ENCODE measurements around the gene SLC9B1.
A peak's percentile ranks its signal among the peaks of the same experiment; 100 is the strongest.
"Not testable (repeated sequence)": the region's sequence is repeated elsewhere in the genome, so short reads cannot be mapped to it uniquely, and the experiment has no call there.

SLC9B1 gene

GRCh38 chr4:102871772-102872171, 147.7 kb downstream of the SLC9B1 start:
- TF ChIP-seq, protein P1, sequence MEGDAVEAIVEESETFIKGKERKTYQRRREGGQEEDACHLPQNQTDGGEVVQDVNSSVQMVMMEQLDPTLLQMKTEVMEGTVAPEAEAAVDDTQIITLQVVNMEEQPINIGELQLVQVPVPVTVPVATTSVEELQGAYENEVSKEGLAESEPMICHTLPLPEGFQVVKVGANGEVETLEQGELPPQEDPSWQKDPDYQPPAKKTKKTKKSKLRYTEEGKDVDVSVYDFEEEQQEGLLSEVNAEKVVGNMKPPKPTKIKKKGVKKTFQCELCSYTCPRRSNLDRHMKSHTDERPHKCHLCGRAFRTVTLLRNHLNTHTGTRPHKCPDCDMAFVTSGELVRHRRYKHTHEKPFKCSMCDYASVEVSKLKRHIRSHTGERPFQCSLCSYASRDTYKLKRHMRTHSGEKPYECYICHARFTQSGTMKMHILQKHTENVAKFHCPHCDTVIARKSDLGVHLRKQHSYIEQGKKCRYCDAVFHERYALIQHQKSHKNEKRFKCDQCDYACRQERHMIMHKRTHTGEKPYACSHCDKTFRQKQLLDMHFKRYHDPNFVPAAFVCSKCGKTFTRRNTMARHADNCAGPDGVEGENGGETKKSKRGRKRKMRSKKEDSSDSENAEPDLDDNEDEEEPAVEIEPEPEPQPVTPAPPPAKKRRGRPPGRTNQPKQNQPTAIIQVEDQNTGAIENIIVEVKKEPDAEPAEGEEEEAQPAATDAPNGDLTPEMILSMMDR (IDR thresholded peaks at IDR 0.05; ENCODE audit: control insufficient read depth, insufficient read depth, low read depth, low read length, missing control alignments): no peak
- no peak for DNase-seq (ENCODE audit: low read depth)
- H3K4me3 ChIP-seq (ENCODE audit: control insufficient read depth, low read depth, low read length): no peak overlapping the region

GRCh38 chr4:102869569-102870197, 149.8 kb downstream of the SLC9B1 start:
- TF ChIP-seq, protein P1 (IDR thresholded peaks at IDR 0.05; ENCODE audit: control insufficient read depth, insufficient read depth, low read depth, low read length, missing control alignments): no peak
- no peak for DNase-seq (ENCODE audit: low read depth)
- peak overlapping the region; percentile 61 for H3K4me3 ChIP-seq (ENCODE audit: control insufficient read depth, low read depth, low read length)

DNA sequence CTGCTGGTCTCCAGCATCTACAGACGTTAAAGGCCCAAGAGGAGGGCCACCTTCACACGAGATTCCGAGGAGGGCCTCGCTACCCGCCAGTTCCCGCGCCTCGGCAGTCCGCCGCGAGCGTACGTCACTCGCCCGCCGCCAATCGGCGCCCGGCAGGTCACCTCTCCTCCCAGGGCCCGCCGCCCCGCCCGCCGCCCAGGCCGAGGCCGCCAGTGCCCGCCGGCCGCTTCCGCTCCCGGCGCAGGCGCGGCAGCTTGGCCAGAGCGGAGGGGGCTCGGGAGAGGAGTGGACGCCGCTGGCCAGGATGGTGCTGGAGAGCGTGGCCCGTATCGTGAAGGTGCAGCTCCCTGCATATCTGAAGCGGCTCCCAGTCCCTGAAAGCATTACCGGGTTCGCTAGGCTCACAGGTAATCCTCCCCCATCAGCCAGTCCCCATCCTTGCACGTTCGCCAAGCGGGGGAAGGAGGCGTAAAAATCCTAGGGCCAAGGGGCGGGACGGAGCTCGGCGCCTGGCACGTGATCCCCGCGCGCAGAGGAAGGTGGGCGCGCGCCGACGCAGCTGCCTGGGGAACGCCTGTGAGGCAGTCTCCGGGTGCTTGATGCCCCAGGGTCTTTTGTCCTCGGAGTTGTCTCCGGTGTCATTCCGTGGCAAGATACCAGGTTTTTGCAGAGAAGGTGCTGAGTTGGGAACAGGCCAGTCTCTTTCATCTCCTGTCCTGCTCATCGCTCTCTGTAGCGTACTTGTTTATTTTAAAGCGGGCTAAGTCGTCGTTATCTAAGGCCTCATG, 150.5 kb downstream of the SLC9B1 start, which contains the start of gene CISD2:
Gene CISD2, plus strand, starts transcription at position 212 of the 788 bp plus-strand sequence. Its CDS starts 93 bp downstream, at position 305.
- peak within 1 kb of the TSS; percentile 61 for H3K4me3 ChIP-seq (ENCODE audit: control insufficient read depth, low read depth, low read length)
- peak; percentile 43 for DNase-seq (ENCODE audit: low read depth)
- TF ChIP-seq, protein P1 (IDR thresholded peaks at IDR 0.05; ENCODE audit: control insufficient read depth, insufficient read depth, low read depth, low read length, missing control alignments): no peak

DNA sequence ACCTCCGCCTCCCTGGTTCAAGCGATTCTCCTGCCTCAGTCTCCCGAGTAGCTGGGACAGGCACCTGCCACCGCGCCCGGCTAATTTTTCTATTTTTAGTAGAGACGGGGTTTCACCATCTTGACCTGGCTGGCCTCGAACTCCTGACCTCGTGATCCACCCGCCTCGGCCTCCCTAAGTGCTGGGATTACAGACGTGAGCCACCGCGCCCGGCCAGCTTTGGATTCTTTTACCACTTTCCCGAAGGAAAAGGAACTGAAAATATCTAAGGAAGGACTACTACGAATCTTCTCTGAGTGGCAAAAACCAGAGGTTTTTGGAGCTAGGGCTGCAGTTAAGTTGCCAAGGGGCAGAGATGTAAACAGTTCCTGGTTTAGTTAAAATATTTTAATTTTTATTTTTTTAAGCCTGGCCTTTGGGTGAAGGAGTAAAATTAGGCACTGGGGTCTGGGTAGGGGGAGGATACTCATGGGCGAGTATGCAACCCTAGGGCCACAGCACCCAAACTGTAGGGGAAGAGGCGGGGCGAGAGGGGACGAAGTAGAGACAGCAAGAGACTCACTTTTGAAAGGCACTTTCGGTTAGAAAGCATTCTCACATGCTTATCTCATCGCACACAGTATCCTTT, 151.2 kb downstream of the SLC9B1 start:
- TF ChIP-seq, protein P1 (IDR thresholded peaks at IDR 0.05; ENCODE audit: control insufficient read depth, insufficient read depth, low read depth, low read length, missing control alignments): no peak
- no peak for DNase-seq (ENCODE audit: low read depth)
- peak overlapping the region; percentile 61 for H3K4me3 ChIP-seq (ENCODE audit: control insufficient read depth, low read depth, low read length)

- TF ChIP-seq, protein P1 (IDR thresholded peaks at IDR 0.05; ENCODE audit: control insufficient read depth, insufficient read depth, low read depth, low read length, missing control alignments): no peak
- H3K4me3 ChIP-seq (ENCODE audit: control insufficient read depth, low read depth, low read length): peak overlapping the region; percentile 61
- no peak for DNase-seq (ENCODE audit: low read depth)
These were observed 152.0 kb downstream of the SLC9B1 start for GRCh38 chr4:102867278-102868152.

GRCh38 chr4:102865327-102865726, 154.2 kb downstream of the SLC9B1 start:
- H3K4me3 ChIP-seq (ENCODE audit: control insufficient read depth, low read depth, low read length); DNase-seq (ENCODE audit: low read depth): not testable (repeated sequence)

Measured in AG09309 (cell line).